Tibial nerve (tissue), 4 donors: ENCODE results near the gene PEX14. TPM values are rescaled to one million over a fixed set of nuclear protein-coding genes. Genes with fewer than 3 reads are reported as not detected.
"Not testable (repeated sequence)": the region's sequence is repeated elsewhere in the genome, so short reads cannot be mapped to it uniquely, and the experiment has no call there.

Source experiments
- DNase-seq, 2 donors: peaks; one replicate each; pipeline ENCODE4 v3.0.0-alpha.2; 2019; ENCODE audit warnings: low spot score in 2 of 2
- H3K27ac ChIP-seq, 4 donors: fragments of 200-600 bp; sonication (generic) in 3 of 4; one replicate each; pipeline ENCODE4 v1.5.1; 2017 to 2019; ENCODE audit warnings: mild to moderate bottlenecking in 1 of 4
- H3K27me3 ChIP-seq, 2 donors: fragments of 200-600 bp; sonication (generic) in 1 of 2; one replicate each; pipeline versions ENCODE4 v1.5.1 to v1.6.0; 2017 to 2019
- H3K36me3 ChIP-seq, 3 donors: fragments of 200-600 bp; sonication (generic); one replicate each; pipeline ENCODE4 v1.5.1; 2018 to 2019
- H3K4me1 ChIP-seq, 4 donors: fragments of 200-600 bp; sonication (generic) in 3 of 4; one replicate each; pipeline ENCODE4 v1.5.1; 2017 to 2019
- H3K4me3 ChIP-seq, 4 donors: fragments of 200-600 bp; sonication (generic) in 3 of 4; one replicate each; pipeline ENCODE4 v1.5.1; 2017 to 2019; ENCODE audit warnings: mild to moderate bottlenecking in 1 of 4, moderate library complexity in 1 of 4
- H3K9me3 ChIP-seq, 4 donors: fragments of 200-600 bp; sonication (generic) in 3 of 4; one replicate each; pipeline ENCODE4 v1.5.1; 2017 to 2019
- EP300 ChIP-seq, 2 donors: sonication (generic); formaldehyde crosslinking; IDR thresholded peaks; one replicate each; pipeline ENCODE4 v1.6.1; 2017; ENCODE audit warnings: antibody characterized with exemption in 2 of 2, mild to moderate bottlenecking in 1 of 2
- POLR2A ChIP-seq, 2 donors: fragments of 450-650 bp; IDR thresholded peaks; one replicate each; pipeline ENCODE4 v1.6.1; 2017; ENCODE audit warnings: antibody characterized with exemption in 2 of 2, mild to moderate bottlenecking in 2 of 2, moderate library complexity in 2 of 2
- WGBS, 2 donors: methylation state at CpG; one replicate each; pipeline ENCODE4 v1.1.5; 2018; 5-methylcytosine and 5-hydroxymethylcytosine counted together
- total RNA-seq, 4 donors: library from RNA; depleted of rRNA; stranded (reverse); fragments of >200 nt; gene quantifications; one replicate each; pipeline ENCODE4 v1.1.0, GENCODE V29; 2016
- TF ChIP-seq, protein P1 (sequence below), 5 experiments: fragments of 200-600 bp in 3 of 5; fragments of 450-650 bp in 2 of 5; sonication (generic) in 3 of 5; IDR thresholded peaks; one replicate each; pipeline ENCODE4 v1.5.1; 2016 to 2019; ENCODE audit warnings: antibody characterized with exemption in 5 of 5, mild to moderate bottlenecking in 3 of 5, moderate library complexity in 2 of 5

The PEX14 gene
- total RNA-seq, 4 donors from 2014 or later = 14.4 to 21.8 (median 18.2) TPM

DNA sequence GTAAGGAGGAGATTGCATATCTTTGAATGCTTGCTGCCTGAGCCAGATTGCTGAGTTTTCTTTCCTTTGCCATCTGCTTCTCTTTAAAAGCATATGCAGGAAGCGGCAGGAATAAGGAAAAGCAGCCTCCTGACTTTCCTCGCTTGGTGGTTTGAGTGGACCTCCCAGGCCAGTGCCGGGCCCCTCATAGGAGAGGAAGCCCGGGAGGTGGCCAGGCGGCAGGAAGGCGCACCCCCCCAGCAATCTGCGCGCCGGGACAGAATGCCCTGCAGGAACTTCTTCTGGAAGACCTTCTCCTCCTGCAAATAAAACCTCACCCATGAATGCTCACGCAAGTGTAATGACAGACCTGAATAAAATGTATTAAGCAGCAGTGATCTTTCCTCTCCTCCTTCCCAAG lies 23.5 kb upstream of the PEX14 start:
- no peak overlapping the region for H3K27ac ChIP-seq
- WGBS, 2 donors = 9% methylated on average over 10 of the region's 10 CpGs
- H3K36me3 ChIP-seq = peaks cover 0 to 17% (median 0%) of the 10 kb centered on the region in 3 donors
- DNase-seq = no peak
- no peaks in the 10 kb centered on the region for H3K27me3 ChIP-seq
- no peaks in the 10 kb centered on the region for H3K9me3 ChIP-seq
- TF ChIP-seq POLR2A (IDR thresholded peaks at IDR 0.05) = no peak
- TF ChIP-seq EP300 (IDR thresholded peaks at IDR 0.05) = no peak
- TF ChIP-seq, protein P1, sequence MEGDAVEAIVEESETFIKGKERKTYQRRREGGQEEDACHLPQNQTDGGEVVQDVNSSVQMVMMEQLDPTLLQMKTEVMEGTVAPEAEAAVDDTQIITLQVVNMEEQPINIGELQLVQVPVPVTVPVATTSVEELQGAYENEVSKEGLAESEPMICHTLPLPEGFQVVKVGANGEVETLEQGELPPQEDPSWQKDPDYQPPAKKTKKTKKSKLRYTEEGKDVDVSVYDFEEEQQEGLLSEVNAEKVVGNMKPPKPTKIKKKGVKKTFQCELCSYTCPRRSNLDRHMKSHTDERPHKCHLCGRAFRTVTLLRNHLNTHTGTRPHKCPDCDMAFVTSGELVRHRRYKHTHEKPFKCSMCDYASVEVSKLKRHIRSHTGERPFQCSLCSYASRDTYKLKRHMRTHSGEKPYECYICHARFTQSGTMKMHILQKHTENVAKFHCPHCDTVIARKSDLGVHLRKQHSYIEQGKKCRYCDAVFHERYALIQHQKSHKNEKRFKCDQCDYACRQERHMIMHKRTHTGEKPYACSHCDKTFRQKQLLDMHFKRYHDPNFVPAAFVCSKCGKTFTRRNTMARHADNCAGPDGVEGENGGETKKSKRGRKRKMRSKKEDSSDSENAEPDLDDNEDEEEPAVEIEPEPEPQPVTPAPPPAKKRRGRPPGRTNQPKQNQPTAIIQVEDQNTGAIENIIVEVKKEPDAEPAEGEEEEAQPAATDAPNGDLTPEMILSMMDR (IDR thresholded peaks at IDR 0.05) = no peak
- no peak overlapping the region for H3K4me3 ChIP-seq
- peaks cover 0 to 10% (median 0%) of the 10 kb centered on the region in 4 donors for H3K4me1 ChIP-seq

DNA sequence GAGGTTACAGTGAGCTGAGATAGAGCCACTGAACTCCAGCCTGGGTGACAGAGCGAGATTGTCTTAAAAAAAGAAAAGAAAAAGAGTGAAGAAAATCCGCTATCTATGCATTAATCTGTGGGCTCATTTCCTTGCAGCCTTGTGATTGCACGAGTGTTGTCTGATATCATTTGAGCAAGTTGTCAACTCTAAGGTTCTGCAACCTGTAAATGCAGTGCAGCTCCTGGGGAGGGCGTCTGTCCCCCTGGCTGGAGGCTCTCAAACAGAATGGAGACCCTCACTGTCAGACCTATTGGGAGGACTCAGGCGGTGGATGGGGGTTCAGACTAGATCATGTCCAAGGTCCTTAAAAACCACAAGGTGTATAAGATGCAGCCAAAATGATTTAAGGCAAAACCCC lies 18.7 kb upstream of the PEX14 start:
- H3K36me3 ChIP-seq = peaks cover 0 to 37% (median 2%) of the 10 kb centered on the region in 3 donors
- H3K9me3 ChIP-seq = no peaks in the 10 kb centered on the region
- no peaks in the 10 kb centered on the region for H3K27me3 ChIP-seq
- no peak overlapping the region for H3K27ac ChIP-seq
- H3K4me3 ChIP-seq = no peak overlapping the region
- peaks cover 0 to 6% (median 0%) of the 10 kb centered on the region in 4 donors for H3K4me1 ChIP-seq
- TF ChIP-seq, protein P1 (IDR thresholded peaks at IDR 0.05) = no peak
- TF ChIP-seq EP300 (IDR thresholded peaks at IDR 0.05) = no peak
- no peak for TF ChIP-seq POLR2A (IDR thresholded peaks at IDR 0.05)
- DNase-seq = no peak
- 77 to 79% methylated on average over 5 of the region's 5 CpGs for WGBS, 2 donors

DNA sequence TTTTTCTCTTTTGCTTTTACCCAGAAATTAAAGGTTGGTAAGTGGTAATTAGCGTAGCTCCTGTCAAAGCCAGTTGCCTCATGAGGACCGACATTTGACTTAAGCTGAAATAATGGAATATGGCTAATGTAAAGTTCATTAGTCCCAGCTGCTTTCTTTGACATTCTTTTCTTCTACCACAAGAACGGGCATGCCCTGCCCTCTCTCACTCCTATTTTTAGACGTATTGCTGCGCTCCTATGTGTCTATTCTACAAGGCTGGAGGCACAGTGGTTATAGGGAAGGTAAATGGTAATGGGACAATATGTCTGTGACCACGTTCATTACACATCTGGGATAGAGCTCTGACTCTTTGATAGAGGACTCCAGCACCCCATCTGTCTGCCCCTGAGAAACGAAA lies 18.1 kb upstream of the PEX14 start:
- Histone ChIP-seq H3K4me3 (no peak overlapping the region), H3K4me1 (no peaks in the 10 kb centered on the region), H3K36me3 (peaks cover 0 to 43% (median 7%) of the 10 kb centered on the region in 3 donors), H3K27ac (no peak overlapping the region), H3K9me3 (no peaks in the 10 kb centered on the region), H3K27me3 (no peaks in the 10 kb centered on the region)
- TF ChIP-seq EP300 (IDR thresholded peaks at IDR 0.05) = no peak
- TF ChIP-seq, protein P1 (IDR thresholded peaks at IDR 0.05) = no peak
- TF ChIP-seq POLR2A (IDR thresholded peaks at IDR 0.05) = no peak
- no peak for DNase-seq
- 68 to 74% methylated on average over 7 of the region's 7 CpGs for WGBS, 2 donors

DNA sequence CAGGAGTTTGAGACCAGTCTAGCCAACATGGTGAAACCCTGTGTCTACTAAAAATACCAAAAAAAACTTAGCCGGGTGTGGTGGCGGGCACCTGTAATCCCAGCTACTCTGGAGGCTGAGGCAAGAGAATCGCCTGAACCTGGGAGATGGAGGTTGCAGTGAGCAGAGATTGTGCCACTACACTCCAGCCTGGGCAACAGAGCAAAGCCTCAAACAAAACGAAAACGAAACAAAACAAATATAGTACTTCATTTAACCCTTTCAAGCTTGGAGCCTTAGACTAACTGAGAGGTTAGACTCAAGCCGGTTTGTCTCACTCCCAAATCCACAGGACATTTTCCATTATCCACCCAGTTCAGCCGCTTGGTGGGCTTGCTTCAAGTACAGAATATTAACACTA lies 17.3 kb upstream of the PEX14 start:
- not testable (repeated sequence) for H3K9me3 ChIP-seq, H3K27me3 ChIP-seq, DNase-seq, H3K4me1 ChIP-seq, H3K27ac ChIP-seq, H3K4me3 ChIP-seq
- 63 to 68% methylated on average over 7 of the region's 7 CpGs for WGBS, 2 donors
- peaks cover 0 to 51% (median 11%) of the 10 kb centered on the region in 3 donors for H3K36me3 ChIP-seq

DNA sequence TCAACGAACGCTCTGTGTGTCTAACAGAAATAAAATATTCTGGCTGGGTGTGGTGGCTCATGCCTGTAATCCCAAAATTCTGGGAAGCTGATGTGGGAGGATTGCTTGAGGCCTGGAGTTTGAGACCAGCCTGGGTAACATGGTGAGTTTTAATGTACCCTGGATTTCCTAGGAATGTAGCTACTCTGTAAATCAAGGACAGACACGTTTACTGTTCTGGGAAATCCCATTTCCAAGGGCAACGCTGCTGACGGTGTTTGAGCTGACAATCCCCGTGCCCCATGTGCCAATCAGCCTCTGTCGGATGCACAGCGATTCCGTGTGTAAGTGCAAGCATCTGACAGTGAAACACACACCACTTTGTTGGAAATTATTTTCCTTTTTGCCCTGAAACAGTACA lies 16.9 kb upstream of the PEX14 start:
- no peak overlapping the region for H3K4me3 ChIP-seq
- no peak for DNase-seq
- H3K27ac ChIP-seq = no peak overlapping the region
- no peaks in the 10 kb centered on the region for H3K9me3 ChIP-seq
- peaks cover 0 to 56% (median 13%) of the 10 kb centered on the region in 3 donors for H3K36me3 ChIP-seq
- TF ChIP-seq EP300 (IDR thresholded peaks at IDR 0.05) (no peak), POLR2A (IDR thresholded peaks at IDR 0.05) (no peak)
- TF ChIP-seq, protein P1 (IDR thresholded peaks at IDR 0.05) = no peak
- no peaks in the 10 kb centered on the region for H3K4me1 ChIP-seq
- 73 to 77% methylated on average over 9 of the region's 9 CpGs for WGBS, 2 donors
- no peaks in the 10 kb centered on the region for H3K27me3 ChIP-seq

DNA sequence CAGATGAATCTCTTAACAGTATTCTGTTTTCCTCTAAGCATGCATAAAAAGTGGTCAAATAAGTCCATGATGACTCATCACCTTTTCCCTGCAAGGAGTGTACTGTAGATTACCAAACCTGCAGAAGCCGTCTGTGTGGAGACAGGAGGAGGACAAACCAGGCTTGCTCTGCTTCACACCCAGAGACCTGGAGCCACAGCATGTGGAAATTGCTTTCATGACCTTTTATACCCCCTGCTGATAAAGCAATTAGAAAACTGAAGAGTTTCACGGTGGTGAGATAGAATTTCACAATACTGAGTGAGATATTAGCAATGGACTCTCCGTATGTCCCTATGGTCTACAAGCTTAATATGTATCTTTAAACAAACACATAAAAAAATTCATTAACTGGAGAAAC lies 15.6 kb upstream of the PEX14 start:
- no peaks in the 10 kb centered on the region for H3K9me3 ChIP-seq
- H3K36me3 ChIP-seq = peaks cover 0 to 68% (median 19%) of the 10 kb centered on the region in 3 donors
- DNase-seq = no peak
- WGBS, 2 donors = 65% methylated on average over 3 of the region's 3 CpGs
- TF ChIP-seq EP300 (IDR thresholded peaks at IDR 0.05) (no peak), POLR2A (IDR thresholded peaks at IDR 0.05) (no peak)
- no peaks in the 10 kb centered on the region for H3K27me3 ChIP-seq
- H3K4me3 ChIP-seq = no peak overlapping the region
- no peaks in the 10 kb centered on the region for H3K4me1 ChIP-seq
- H3K27ac ChIP-seq = no peak overlapping the region
